ENCODE results near the gene DHDDS. TPM values are rescaled to one million over a fixed set of nuclear protein-coding genes. Genes with fewer than 3 reads are reported as not detected.
A peak's percentile ranks its signal among the peaks of the same experiment; 100 is the strongest.

The DHDDS gene
- polyA plus RNA-seq, 3 donors from 2014 or later: 18.6 to 40.3 (median 24.4) TPM

GRCh38 chr1:26405281-26405915 lies 26.7 kb upstream of the DHDDS start:
- Mint-ChIP-seq H3K9me3 (peaks cover 0 to 4% (median 0%) of the 10 kb centered on the region in 6 donors), H3K36me3 (no peaks in the 10 kb centered on the region), H3K4me3 (no peak overlapping the region), H3K4me1 (peaks cover 14 to 16% of the 10 kb centered on the region in 2 donors), H3K27ac (no peak overlapping the region), H3K27me3 (ENCODE audit: low read depth in 3 of 3) (peaks cover 13 to 46% (median 16%) of the 10 kb centered on the region in 3 donors)
- no peak for DNase-seq

DNA sequence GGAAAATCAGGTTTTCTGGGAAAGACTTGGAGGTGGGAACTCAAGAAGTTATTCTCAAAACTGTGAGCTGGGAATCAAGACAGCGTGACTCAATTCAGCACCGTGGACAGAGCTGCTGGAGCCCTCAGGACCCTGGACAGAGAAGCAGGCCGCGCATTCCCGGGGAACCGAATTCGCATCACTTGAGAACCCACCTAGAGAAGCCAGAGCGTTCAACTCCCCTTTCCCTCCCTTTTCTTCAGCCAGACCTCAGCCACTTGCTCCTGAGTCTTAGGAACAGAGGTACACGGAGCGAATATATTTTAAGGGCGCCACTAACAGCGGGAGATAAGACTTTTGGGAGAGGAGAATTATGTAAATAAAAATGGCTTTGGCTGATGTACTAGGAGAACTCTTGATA lies 23.5 kb upstream of the DHDDS start:
- H3K4me3 Mint-ChIP-seq: peak overlapping the region in 2 of 5 donors; percentile 33 to 59
- H3K27me3 Mint-ChIP-seq (ENCODE audit: low read depth in 3 of 3): peaks cover 29 to 58% (median 30%) of the 10 kb centered on the region in 3 donors
- peaks cover 15 to 16% of the 10 kb centered on the region in 2 donors for H3K4me1 Mint-ChIP-seq
- no peaks in the 10 kb centered on the region for H3K36me3 Mint-ChIP-seq
- H3K9me3 Mint-ChIP-seq: peaks cover 0 to 5% (median 0%) of the 10 kb centered on the region in 6 donors
- H3K27ac Mint-ChIP-seq: peak overlapping the region in 1 of 6 donors; percentile 6
- DNase-seq: peak; percentile 73 to 77 (median 75)

DNA sequence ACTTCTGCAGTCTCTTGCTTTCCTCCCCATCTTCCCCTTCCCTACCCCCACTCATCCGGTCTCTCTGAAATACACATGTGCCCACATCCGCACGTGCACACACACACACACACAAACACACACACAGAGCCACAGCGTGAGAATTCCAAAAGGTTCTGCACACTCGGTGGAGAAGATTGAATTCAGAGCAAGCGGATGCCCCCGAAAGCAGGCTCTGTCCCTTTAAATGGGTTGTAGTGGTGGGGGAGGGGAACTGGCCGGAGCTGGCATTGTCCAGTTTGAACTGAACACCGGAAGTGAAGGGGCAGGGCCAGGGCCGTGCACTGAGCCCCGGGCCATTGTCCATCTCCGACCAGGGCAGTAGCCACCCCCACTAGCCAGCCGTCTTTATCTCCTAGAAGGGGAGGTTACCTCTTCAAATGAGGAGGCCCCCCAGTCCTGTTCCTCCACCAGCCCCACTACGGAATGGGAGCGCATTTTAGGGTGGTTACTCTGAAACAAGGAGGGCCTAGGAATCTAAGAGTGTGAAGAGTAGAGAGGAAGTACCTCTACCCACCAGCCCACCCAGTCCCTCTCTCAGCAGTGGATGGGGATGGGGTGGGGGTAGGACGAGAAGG lies 22.8 kb upstream of the DHDDS start:
- Mint-ChIP-seq H3K9me3 (peaks cover 0 to 5% (median 0%) of the 10 kb centered on the region in 6 donors), H3K27me3 (ENCODE audit: low read depth in 3 of 3) (peaks cover 30 to 57% (median 32%) of the 10 kb centered on the region in 3 donors), H3K4me1 (peaks cover 15 to 16% of the 10 kb centered on the region in 2 donors), H3K27ac (no peak overlapping the region), H3K4me3 (no peak overlapping the region), H3K36me3 (no peaks in the 10 kb centered on the region)
- no peak for DNase-seq

GRCh38 chr1:26410706-26411623 lies 21.2 kb upstream of the DHDDS start, which contains the start of gene LIN28A:
LIN28A (plus strand) TSS chr1:26410817; CDS start chr1:26410892, 75 bp downstream.
- Mint-ChIP-seq H3K27ac (no peak within 1 kb of the TSS), H3K4me3 (no peak within 1 kb of the TSS)

DNA sequence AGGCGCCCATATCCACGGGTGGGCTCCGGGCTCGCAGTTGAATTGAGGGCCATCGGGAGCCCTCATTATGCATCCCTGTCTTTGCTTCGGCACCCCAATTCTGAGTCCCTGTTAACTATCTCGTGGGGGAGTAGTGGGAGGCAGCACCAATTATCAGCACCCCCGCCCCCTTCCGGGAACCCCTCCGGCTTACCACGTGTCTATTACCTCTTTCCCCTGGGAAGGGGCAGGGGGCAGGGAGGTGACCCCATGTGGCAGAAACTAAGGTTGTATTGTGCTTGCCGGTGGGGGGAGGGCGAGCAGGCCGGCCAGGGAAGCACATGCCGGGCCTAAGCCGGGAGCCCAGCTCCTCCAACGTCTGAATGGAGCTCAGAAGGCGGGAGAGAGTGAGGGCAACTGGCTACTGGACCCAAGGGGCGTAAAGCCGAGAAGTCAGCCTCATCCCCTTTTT lies 20.5 kb upstream of the DHDDS start:
- Mint-ChIP-seq H3K9me3 (peaks cover 0 to 5% (median 0%) of the 10 kb centered on the region in 6 donors), H3K27ac (no peak overlapping the region)
- no peak for DNase-seq

More at GRCh38 chr1:26410706-26411623, 21.2 kb upstream of the DHDDS start, which contains the start of gene LIN28A:
- no peak for DNase-seq
- peaks cover 15 to 16% of the 10 kb centered on the region in 2 donors for H3K4me1 Mint-ChIP-seq
- peaks cover 30 to 52% (median 36%) of the 10 kb centered on the region in 3 donors for H3K27me3 Mint-ChIP-seq (ENCODE audit: low read depth in 3 of 3)
- H3K36me3 Mint-ChIP-seq: no peaks in the 10 kb centered on the region
- peaks cover 0 to 5% (median 0%) of the 10 kb centered on the region in 6 donors for H3K9me3 Mint-ChIP-seq

GRCh38 chr1:26412180-26412840 lies 19.8 kb upstream of the DHDDS start:
- H3K36me3 Mint-ChIP-seq: no peaks in the 10 kb centered on the region
- H3K4me1 Mint-ChIP-seq: peaks cover 15 to 16% of the 10 kb centered on the region in 2 donors
- H3K4me3 Mint-ChIP-seq: no peak overlapping the region
- peaks cover 30 to 40% (median 33%) of the 10 kb centered on the region in 3 donors for H3K27me3 Mint-ChIP-seq (ENCODE audit: low read depth in 3 of 3)
- H3K9me3 Mint-ChIP-seq: peaks cover 0 to 5% (median 0%) of the 10 kb centered on the region in 6 donors
- no peak for DNase-seq
- H3K27ac Mint-ChIP-seq: no peak overlapping the region

More for the DNA sequence above, 20.5 kb upstream of the DHDDS start:
- Mint-ChIP-seq H3K27me3 (ENCODE audit: low read depth in 3 of 3) (peaks cover 30 to 45% (median 35%) of the 10 kb centered on the region in 3 donors), H3K4me1 (peaks cover 15 to 16% of the 10 kb centered on the region in 2 donors), H3K4me3 (no peak overlapping the region), H3K36me3 (no peaks in the 10 kb centered on the region)

DNA sequence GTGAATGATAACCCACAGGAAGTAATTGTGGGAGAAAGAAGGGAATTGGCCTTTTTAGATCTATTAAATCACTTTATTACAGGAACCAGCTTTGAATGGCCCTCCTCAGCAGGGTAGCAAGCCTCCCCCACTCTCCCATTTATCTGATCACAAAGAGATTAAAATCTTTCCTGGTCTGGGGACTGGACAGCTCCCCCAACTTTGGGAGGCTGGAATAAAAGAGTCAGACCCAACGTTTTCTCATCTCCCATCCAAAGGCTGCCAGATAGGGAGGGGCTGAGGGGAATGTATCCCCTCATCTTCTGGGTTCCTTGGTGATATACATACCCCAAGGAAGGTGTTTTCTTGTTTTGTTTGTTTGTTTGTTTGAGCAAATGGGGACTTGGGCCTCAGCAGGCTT lies 19.1 kb upstream of the DHDDS start:
- Mint-ChIP-seq H3K27me3 (ENCODE audit: low read depth in 3 of 3) (peaks cover 30 to 40% (median 33%) of the 10 kb centered on the region in 3 donors), H3K4me1 (peaks cover 15 to 16% of the 10 kb centered on the region in 2 donors), H3K36me3 (no peaks in the 10 kb centered on the region), H3K9me3 (peaks cover 0 to 5% (median 0%) of the 10 kb centered on the region in 6 donors), H3K4me3 (no peak overlapping the region), H3K27ac (no peak overlapping the region)
- no peak for DNase-seq

DNA sequence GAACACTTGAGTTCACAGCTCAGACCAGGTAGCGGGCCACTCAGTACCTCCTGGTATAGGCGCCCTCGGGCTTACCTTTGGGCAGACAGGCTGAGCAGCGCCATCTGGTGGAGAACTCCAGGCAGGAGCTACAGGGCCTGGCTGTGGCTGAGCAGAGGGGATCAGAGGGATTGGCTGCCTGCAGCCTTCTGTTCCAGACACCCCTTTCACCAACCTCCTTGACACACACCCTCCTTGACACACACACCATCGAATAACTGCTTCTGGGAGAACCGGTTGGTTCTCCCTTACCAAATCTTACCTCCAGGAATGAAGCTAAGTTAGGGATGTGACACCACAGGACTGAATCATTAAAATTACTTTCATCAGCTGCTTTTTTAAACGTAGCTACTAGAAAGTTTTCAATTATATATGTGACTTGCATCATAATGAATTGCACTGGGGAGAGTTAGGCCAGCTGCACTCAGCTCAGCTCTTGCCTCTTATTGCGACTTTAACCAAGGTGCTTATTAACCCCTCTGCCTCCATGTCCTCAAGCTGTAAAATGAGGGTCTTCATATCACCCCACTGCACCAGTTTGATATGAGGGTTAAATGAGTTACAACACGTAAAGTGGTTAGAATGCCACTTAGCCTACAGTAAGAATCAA lies 14.9 kb upstream of the DHDDS start:
- Mint-ChIP-seq H3K4me3 (no peak overlapping the region), H3K27me3 (ENCODE audit: low read depth in 3 of 3) (peaks cover 15 to 19% (median 19%) of the 10 kb centered on the region in 3 donors), H3K36me3 (no peaks in the 10 kb centered on the region), H3K27ac (no peak overlapping the region), H3K4me1 (no peaks in the 10 kb centered on the region), H3K9me3 (peaks cover 0 to 2% (median 0%) of the 10 kb centered on the region in 6 donors)
- DNase-seq: peak; percentile 68 to 73 (median 73)

DNA sequence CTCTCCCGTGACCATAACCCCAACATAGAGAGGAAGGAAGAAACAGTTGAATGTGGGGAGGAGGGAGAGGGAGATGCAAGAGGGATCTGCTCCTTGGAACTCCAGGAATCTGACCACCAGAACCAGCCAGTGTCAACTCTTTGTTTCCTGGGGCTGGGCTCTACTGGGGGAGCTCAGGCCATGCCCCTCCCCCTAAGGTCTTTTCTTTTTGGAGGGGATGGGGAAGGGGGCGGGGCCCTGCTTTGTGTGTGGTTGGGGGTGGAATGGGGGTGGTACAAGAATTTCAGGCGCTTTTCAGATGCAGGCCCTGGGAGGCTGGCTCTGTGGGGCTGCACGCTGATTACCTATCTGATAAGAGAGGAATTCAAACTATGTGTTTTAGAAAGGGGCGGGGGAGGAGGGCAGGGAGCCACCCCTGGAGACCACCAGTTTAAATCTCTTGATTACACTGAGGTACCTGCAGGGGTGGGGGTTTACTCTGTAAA lies 13.2 kb upstream of the DHDDS start:
- Mint-ChIP-seq H3K27me3 (ENCODE audit: low read depth in 3 of 3) (peaks cover 8 to 16% (median 10%) of the 10 kb centered on the region in 3 donors), H3K9me3 (no peaks in the 10 kb centered on the region), H3K4me1 (no peaks in the 10 kb centered on the region), H3K27ac (no peak overlapping the region), H3K36me3 (no peaks in the 10 kb centered on the region), H3K4me3 (no peak overlapping the region)
- no peak for DNase-seq

- DNase-seq: no peak
- Mint-ChIP-seq H3K4me3 (no peak overlapping the region), H3K4me1 (no peaks in the 10 kb centered on the region)
Observed at GRCh38 chr1:26419494-26419893, 12.6 kb upstream of the DHDDS start.

DNA sequence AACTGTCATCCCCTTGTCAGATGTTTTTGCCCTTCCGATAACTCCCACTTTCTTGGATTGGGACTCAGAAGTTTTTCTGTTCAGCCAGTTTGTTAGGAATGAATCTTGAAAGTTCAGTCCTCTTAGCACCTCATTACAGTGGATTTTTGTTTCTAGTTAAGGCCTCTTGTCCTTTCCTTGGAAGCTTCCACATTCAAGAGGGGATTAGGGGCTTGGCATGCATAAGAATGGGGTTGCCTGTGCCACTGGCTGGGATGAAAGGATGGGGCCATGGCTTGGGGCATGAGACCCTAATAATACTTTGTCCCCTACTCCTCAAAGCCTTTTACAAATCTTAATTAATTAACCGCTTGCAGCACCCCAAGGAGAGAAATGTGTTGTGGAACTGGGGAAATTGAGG lies 2.4 kb upstream of the DHDDS start:
- H3K27me3 Mint-ChIP-seq (ENCODE audit: low read depth in 3 of 3): peaks cover 3 to 5% (median 4%) of the 10 kb centered on the region in 3 donors
- H3K4me1 Mint-ChIP-seq: peaks cover 20 to 27% of the 10 kb centered on the region in 2 donors
- no peak for DNase-seq
- no peak overlapping the region for H3K27ac Mint-ChIP-seq
- peaks cover 3 to 8% (median 4%) of the 10 kb centered on the region in 3 donors for H3K36me3 Mint-ChIP-seq
- peak overlapping the region in 1 of 5 donors; percentile 24 for H3K4me3 Mint-ChIP-seq
- H3K9me3 Mint-ChIP-seq: no peaks in the 10 kb centered on the region

More at GRCh38 chr1:26419494-26419893, 12.6 kb upstream of the DHDDS start:
- Mint-ChIP-seq H3K27me3 (ENCODE audit: low read depth in 3 of 3) (peaks cover 5 to 15% (median 8%) of the 10 kb centered on the region in 3 donors), H3K36me3 (no peaks in the 10 kb centered on the region), H3K27ac (no peak overlapping the region), H3K9me3 (no peaks in the 10 kb centered on the region)

DNA sequence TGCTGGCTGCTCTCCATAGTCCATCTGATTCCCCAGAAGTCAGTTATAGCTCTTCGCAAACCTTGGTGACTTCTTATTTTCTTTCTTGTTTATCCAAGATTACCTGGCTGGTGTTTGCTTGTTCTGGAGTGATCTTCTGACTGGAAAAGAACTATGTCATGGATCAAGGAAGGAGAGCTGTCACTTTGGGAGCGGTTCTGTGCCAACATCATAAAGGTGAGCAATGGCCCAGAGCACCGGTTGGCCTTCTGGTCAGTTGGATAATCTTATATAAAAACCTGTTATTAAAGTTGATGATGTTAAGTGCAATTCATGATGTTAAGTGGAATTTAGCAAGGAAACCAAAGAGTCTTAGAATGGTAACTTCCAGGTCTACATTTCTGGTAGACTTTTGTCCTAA lies 672 bp downstream of the DHDDS start:
- peaks cover 2 to 5% (median 3%) of the 10 kb centered on the region in 3 donors for H3K27me3 Mint-ChIP-seq (ENCODE audit: low read depth in 3 of 3)
- H3K4me3 Mint-ChIP-seq: peak overlapping the region; percentile 95 to 100 (median 95)
- DNase-seq: no peak
- no peaks in the 10 kb centered on the region for H3K9me3 Mint-ChIP-seq
- peaks cover 3 to 8% (median 4%) of the 10 kb centered on the region in 3 donors for H3K36me3 Mint-ChIP-seq
- H3K27ac Mint-ChIP-seq: peak overlapping the region; percentile 93 to 97 (median 95)
- H3K4me1 Mint-ChIP-seq: peaks cover 20 to 27% of the 10 kb centered on the region in 2 donors

Data from immature natural killer cell (primary cell).